ENCODE measurements around the gene ULBP1.
"Not testable (repeated sequence)": the region's sequence is repeated elsewhere in the genome, so short reads cannot be mapped to it uniquely, and the experiment has no call there.

The ULBP1 gene

GRCh38 chr6:149933036-149933435 lies 30.7 kb upstream of the ULBP1 start:
- in situ Hi-C loops (cut with MboI; ENCODE audit: low sequenced_read_pairs): no loop called here

- in situ Hi-C loops (cut with MboI; ENCODE audit: low sequenced_read_pairs): no loop called here
These were observed 30.3 kb upstream of the ULBP1 start for GRCh38 chr6:149933461-149933860.

GRCh38 chr6:149934249-149935156 lies 29.2 kb upstream of the ULBP1 start:
- in situ Hi-C loops (cut with MboI; ENCODE audit: low sequenced_read_pairs): no loop called here

- in situ Hi-C loops (cut with MboI; ENCODE audit: low sequenced_read_pairs): no loop called here
These were observed 28.5 kb upstream of the ULBP1 start for GRCh38 chr6:149935246-149935645.

GRCh38 chr6:149935668-149936067 lies 28.1 kb upstream of the ULBP1 start:
- in situ Hi-C loops (cut with MboI; ENCODE audit: low sequenced_read_pairs): no loop called here

GRCh38 chr6:149936743-149937142 lies 27.0 kb upstream of the ULBP1 start:
- in situ Hi-C loops (cut with MboI; ENCODE audit: low sequenced_read_pairs): no loop called here

- in situ Hi-C loops (cut with MboI; ENCODE audit: low sequenced_read_pairs): not testable (repeated sequence)
These were observed 25.7 kb upstream of the ULBP1 start for GRCh38 chr6:149938013-149938570.

- in situ Hi-C loops (cut with MboI; ENCODE audit: low sequenced_read_pairs): no loop called here
These were observed 25.0 kb upstream of the ULBP1 start for GRCh38 chr6:149938571-149939355.

GRCh38 chr6:149939356-149939648 lies 24.4 kb upstream of the ULBP1 start:
- in situ Hi-C loops (cut with MboI; ENCODE audit: low sequenced_read_pairs): no loop called here

- in situ Hi-C loops (cut with MboI; ENCODE audit: low sequenced_read_pairs): no loop called here
These were observed 23.7 kb upstream of the ULBP1 start for GRCh38 chr6:149939909-149940671.

GRCh38 chr6:149940672-149940982 lies 23.1 kb upstream of the ULBP1 start:
- in situ Hi-C loops (cut with MboI; ENCODE audit: low sequenced_read_pairs): no loop called here

- in situ Hi-C loops (cut with MboI; ENCODE audit: low sequenced_read_pairs): no loop called here
These were observed 21.9 kb upstream of the ULBP1 start, which contains the start of gene ULBP2 for GRCh38 chr6:149941583-149942460. Gene ULBP2, plus strand, starts transcription at chr6:149942014. Its CDS starts 59 bp downstream, at chr6:149942073.

GRCh38 chr6:149942461-149942829 lies 21.3 kb upstream of the ULBP1 start:
- in situ Hi-C loops (cut with MboI; ENCODE audit: low sequenced_read_pairs): no loop called here

GRCh38 chr6:149943321-149943720 lies 20.4 kb upstream of the ULBP1 start:
- in situ Hi-C loops (cut with MboI; ENCODE audit: low sequenced_read_pairs): not testable (repeated sequence)

- in situ Hi-C loops (cut with MboI; ENCODE audit: low sequenced_read_pairs): not testable (repeated sequence)
These were observed 18.5 kb upstream of the ULBP1 start for GRCh38 chr6:149945276-149945675.

- in situ Hi-C loops (cut with MboI; ENCODE audit: low sequenced_read_pairs): not testable (repeated sequence)
These were observed 17.1 kb upstream of the ULBP1 start for GRCh38 chr6:149946631-149947030.

GRCh38 chr6:149947533-149947932 lies 16.2 kb upstream of the ULBP1 start:
- in situ Hi-C loops (cut with MboI; ENCODE audit: low sequenced_read_pairs): not testable (repeated sequence)

GRCh38 chr6:149948011-149948410 lies 15.7 kb upstream of the ULBP1 start:
- in situ Hi-C loops (cut with MboI; ENCODE audit: low sequenced_read_pairs): no loop called here

GRCh38 chr6:149948616-149949015 lies 15.1 kb upstream of the ULBP1 start:
- in situ Hi-C loops (cut with MboI; ENCODE audit: low sequenced_read_pairs): no loop called here

- in situ Hi-C loops (cut with MboI; ENCODE audit: low sequenced_read_pairs): no loop called here
These were observed 13.3 kb upstream of the ULBP1 start for GRCh38 chr6:149950423-149950822.

All from hTERT RPE-1 (cell line).